ENCODE results near the gene LAPTM5.
"Not testable (repeated sequence)": the region's sequence is repeated elsewhere in the genome, so short reads cannot be mapped to it uniquely, and the experiment has no call there.

Gene LAPTM5

GRCh38 chr1:30757352-30758120 lies at the start of gene LAPTM5:
Gene LAPTM5, minus strand, starts transcription at chr1:30757774. Its CDS starts 29 bp downstream, at chr1:30757745.
- in situ Hi-C loops (cut with HindIII; ENCODE audit: low sequenced_read_pairs), result no loop called here

- in situ Hi-C loops (cut with HindIII; ENCODE audit: low sequenced_read_pairs), result no loop called here
Measured at GRCh38 chr1:30806381-30807317, 49.1 kb upstream of the LAPTM5 start.

DNA sequence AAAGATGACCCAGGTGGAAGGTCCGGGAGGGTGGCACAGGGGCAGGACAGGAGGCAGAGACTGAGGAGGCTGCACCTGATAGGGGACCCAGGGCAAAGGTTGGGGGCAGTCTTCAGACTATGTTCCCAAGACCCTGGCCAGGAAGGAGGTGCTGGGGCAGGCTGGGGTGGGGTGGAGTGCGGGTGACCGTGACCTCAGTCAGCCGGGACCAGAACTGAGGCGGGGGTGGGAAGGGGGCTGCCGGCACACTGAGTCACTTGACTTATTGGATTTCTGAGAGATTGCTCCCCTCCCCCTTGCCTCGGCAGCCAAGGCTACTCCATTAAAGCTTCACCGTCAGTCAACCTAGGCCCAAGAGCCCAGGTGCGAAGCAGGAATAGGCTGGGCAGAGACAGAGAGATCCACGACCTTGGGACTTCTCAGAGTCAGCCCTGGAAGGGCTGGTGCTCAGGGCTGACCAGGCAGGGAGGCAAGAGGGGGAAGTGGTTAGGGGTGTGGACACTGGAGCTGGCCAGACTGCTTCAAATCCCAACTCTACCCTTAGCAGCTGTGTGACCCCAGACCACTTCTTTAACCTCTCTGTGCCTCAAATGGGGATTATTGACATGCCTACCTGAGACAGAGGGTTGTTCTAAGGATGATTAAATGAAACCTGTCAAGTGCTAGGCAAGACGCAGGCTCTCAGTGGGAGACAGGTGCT lies 47.9 kb upstream of the LAPTM5 start:
- in situ Hi-C loops (cut with HindIII; ENCODE audit: low sequenced_read_pairs), result no loop called here

DNA sequence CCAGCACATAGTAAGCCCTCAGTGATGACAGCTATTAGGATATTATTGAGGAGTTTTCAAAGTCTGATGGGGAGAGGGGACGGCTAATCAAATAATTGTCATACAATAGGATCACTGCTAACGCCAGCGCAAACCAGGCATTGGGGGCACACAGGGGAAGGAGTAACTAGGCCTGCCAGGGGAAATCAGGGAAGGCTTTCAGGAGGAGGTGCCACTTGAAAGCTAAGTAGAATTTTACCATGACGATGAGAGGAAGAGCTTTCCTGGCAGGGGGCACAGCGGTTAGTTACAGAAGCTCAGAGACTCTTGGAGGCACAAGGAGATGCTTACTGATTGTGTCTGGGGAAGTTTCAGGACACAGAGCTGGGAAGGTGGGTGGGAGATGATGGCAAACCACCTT lies 47.2 kb upstream of the LAPTM5 start:
- in situ Hi-C loops (cut with HindIII; ENCODE audit: low sequenced_read_pairs), result no loop called here

GRCh38 chr1:30804352-30804751 lies 46.8 kb upstream of the LAPTM5 start:
- in situ Hi-C loops (cut with HindIII; ENCODE audit: low sequenced_read_pairs), result no loop called here

- in situ Hi-C loops (cut with HindIII; ENCODE audit: low sequenced_read_pairs), result no loop called here
Measured at GRCh38 chr1:30803562-30803961, 46.0 kb upstream of the LAPTM5 start.

DNA sequence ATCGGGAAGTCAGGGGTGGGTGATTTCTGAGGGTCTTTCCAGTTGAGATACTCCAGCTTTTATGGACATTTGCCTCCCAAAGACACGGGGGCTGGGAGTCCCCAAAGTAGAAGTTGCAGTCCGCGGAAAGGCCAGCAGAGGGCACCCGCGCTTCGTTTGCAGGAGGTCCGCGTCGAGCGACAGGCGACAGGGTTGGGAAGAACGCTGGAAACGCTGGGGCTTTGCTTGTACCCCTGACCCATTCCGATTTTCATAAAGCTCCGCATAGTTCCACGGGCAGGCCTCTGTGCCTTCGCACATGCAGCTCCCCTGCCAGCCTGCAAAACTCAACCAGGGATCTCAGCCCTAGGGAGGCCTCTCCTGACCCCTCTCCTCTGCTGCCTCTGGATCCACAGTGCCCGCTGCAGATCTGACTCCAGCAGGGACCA lies 44.2 kb upstream of the LAPTM5 start:
- in situ Hi-C loops (cut with HindIII; ENCODE audit: low sequenced_read_pairs), result no loop called here

- in situ Hi-C loops (cut with HindIII; ENCODE audit: low sequenced_read_pairs), result no loop called here
Measured at GRCh38 chr1:30799233-30799511, 41.6 kb upstream of the LAPTM5 start.

GRCh38 chr1:30798389-30799232 lies 41.0 kb upstream of the LAPTM5 start:
- in situ Hi-C loops (cut with HindIII; ENCODE audit: low sequenced_read_pairs), result no loop called here

DNA sequence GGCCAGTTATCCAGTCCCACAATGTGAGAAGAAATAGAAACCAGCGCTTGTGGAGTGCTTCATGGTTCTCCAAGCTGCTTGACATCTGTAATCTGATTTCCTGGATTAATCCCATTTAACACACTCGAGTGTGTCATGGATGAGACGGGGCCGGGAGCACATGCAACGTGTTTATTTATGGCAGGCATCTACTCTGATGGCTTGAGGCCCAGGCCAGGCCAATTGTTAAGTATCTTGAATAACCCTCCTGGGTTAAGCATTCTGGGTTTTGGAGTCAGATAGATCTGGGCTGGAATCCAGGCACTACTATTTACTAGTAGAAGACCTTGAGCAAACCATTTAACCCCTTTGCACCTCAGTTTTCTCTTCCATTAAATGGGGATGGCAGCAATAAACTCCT lies 37.5 kb upstream of the LAPTM5 start:
- in situ Hi-C loops (cut with HindIII; ENCODE audit: low sequenced_read_pairs), result no loop called here

DNA sequence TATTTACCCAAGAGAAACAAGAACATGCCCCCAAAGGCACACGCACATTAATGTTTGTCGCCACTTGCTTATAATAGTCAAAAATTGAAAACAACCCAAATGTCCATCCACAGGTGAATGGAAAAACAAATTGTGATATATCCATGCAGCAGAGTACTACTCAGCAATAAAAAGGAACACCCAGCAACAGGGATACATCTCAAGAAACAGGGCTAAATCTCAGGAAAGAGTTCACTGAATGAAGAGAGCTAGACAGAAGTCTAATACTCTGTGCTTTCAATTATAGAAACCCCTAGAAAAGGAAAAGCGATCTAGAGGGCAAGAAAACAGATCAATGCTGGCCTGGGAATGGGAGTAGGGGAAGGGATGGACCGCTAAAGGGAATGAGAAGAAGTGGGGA lies 36.7 kb upstream of the LAPTM5 start:
- in situ Hi-C loops (cut with HindIII; ENCODE audit: low sequenced_read_pairs), result no loop called here

DNA sequence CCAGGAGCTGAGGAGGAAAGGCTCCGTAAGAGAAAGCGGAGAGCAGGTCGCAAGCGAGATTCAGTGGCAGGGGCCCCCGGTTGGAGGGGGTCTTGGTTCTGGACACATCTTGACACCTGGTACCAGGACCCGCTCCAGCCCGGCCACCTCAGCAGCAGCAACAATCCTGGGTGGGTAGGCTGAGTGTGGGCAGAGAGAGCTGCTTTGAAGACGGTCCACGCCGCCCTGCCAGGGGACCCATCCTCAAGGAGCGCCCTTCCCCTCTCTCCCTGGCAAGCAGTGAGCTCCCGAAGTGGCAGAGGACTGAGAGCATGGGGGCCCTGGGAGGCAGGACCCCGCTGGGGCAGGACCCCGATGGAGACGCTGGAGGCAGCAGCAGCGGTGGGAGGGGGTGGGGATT lies 35.6 kb upstream of the LAPTM5 start:
- in situ Hi-C loops (cut with HindIII; ENCODE audit: low sequenced_read_pairs), result no loop called here

DNA sequence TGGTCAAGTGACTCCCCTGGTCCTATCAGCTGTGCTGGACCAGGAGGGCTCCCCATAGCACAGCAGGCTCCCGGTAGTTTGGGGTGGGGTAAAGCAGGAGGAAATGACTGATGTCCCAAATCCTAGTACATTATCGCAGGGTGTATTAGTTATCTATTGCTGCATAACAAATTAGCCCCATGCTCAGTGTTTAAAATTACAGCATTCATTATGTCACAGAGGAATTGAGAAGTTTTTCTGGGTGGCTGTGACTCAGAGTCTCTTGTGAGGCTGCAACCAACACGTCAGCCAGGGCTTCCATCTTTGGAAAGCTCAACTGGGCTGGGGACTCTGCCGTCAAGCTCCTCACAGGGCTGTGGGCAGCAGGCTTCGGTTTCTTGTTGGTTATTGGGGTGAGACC lies 34.3 kb upstream of the LAPTM5 start:
- in situ Hi-C loops (cut with HindIII; ENCODE audit: low sequenced_read_pairs), result no loop called here

DNA sequence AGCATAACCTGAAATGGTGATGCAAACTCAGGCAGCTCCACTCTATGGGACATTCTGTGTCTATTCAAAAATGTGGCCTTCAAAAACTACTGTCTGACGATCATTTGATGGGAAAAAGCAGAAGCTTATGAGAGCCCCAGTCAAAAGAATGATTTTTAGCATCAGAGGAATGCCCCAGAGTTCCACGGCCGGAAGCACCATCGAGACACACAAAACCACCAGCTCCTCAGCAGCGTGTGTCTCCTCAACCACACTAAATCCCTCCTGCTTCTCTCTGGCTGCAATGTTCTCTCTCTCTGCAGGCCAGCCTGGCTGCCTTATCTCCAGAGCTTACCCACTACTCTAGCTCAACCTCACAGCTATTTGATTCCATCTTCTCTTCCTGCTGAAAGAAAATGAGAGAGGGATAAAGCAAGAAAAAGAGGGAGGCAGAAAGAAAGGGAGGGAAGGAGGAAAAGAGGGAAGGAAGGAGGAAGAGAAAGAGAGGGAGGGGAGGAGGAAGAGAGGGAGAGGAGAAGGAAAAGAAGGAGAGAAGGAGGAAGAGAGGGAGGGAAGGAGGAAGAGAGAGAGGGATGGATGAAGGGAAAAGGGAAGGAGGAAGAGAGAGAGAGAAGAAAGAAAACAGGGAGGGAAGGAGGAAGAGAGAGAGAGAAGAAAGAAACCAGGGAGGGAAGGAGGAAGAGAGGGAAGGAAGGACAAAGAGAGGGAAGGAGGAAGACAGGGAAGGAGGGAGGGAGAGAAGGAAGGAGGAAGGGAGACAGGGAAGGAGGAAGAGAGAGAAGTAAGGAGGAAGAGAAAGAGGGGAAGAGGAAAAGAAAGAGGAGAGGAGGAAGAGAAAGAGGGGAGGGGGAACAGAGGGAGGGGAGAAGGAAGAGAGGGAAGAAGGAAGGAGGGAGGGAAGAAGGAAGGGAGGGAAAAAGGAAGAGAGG lies 33.5 kb upstream of the LAPTM5 start:
- in situ Hi-C loops (cut with HindIII; ENCODE audit: low sequenced_read_pairs), result no loop called here

DNA sequence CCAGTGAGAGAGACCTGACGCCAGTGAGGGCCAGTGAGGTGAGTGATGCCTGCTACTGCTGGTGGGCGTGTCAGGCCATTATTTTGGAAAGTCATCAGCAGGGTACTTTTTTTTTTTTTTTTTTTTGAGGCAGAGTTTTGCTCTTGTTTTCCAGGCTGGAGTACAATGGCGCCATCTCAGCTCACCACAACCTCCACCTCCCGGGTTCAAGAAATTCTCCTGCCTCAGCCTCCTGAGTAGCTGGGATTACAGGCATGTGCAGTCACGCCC lies 32.6 kb upstream of the LAPTM5 start:
- in situ Hi-C loops (cut with HindIII; ENCODE audit: low sequenced_read_pairs), result not testable (repeated sequence)

GRCh38 chr1:30789388-30790255 lies 32.0 kb upstream of the LAPTM5 start:
- in situ Hi-C loops (cut with HindIII; ENCODE audit: low sequenced_read_pairs), result no loop called here

GRCh38 chr1:30788580-30789387 lies 31.2 kb upstream of the LAPTM5 start:
- in situ Hi-C loops (cut with HindIII; ENCODE audit: low sequenced_read_pairs), result no loop called here

DNA sequence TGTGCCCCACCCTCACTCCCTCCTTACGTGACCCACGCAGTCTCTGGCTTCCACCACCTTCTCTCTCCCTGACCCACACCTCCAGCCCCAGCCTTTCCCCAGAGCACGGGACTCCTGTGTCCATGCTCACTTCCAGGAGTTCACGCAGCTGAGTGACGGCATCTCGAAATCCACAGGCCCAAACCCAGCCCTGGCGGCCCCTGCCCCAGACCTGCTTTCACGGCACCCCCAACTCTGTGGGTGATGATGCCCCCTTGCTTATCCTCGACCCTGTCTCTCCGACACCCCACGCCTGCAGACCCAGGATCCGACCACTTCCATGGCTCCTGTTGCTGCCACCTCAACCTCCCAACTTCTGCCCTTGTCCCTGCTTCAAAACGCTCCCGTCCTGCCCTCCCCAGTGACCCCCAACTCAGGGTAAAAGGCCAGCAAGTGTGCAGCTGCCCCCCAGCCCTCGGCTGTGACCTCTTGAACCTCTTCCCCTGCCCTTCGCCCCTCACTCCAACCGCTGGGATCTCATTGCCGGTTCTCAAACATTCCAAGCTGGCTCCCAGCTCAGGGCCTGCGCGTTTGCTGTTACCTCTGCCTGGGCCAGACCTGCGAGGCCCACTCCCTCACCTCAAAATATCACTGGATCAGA lies 30.4 kb upstream of the LAPTM5 start:
- in situ Hi-C loops (cut with HindIII; ENCODE audit: low sequenced_read_pairs), result no loop called here
